ENCODE results near the gene USP37. TPM values are rescaled to one million over a fixed set of nuclear protein-coding genes. Genes with fewer than 3 reads are reported as not detected.

USP37 gene
- total RNA-seq, 2 donors from 2014 or later: 6.0 to 14.5 TPM

- Histone ChIP-seq H3K4me3 (no peak overlapping the region), H3K27me3 (no peaks in the 10 kb centered on the region), H3K9me3 (no peaks in the 10 kb centered on the region), H3K36me3 (replicated peaks in 1 of 2; ENCODE audit: insufficient read depth in 1 of 2, low read depth in 2 of 2) (no peaks in the 10 kb centered on the region), H3K4me1 (peaks cover 39% of the 10 kb centered on the region), H3K27ac (peak overlapping the region in 3 of 4 donors; percentile 53 to 79 (median 64))
- TF ChIP-seq, protein P1, sequence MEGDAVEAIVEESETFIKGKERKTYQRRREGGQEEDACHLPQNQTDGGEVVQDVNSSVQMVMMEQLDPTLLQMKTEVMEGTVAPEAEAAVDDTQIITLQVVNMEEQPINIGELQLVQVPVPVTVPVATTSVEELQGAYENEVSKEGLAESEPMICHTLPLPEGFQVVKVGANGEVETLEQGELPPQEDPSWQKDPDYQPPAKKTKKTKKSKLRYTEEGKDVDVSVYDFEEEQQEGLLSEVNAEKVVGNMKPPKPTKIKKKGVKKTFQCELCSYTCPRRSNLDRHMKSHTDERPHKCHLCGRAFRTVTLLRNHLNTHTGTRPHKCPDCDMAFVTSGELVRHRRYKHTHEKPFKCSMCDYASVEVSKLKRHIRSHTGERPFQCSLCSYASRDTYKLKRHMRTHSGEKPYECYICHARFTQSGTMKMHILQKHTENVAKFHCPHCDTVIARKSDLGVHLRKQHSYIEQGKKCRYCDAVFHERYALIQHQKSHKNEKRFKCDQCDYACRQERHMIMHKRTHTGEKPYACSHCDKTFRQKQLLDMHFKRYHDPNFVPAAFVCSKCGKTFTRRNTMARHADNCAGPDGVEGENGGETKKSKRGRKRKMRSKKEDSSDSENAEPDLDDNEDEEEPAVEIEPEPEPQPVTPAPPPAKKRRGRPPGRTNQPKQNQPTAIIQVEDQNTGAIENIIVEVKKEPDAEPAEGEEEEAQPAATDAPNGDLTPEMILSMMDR (IDR thresholded peaks at IDR 0.05): no peak
- no peak for TF ChIP-seq POLR2A (IDR thresholded peaks at IDR 0.05)
- no peak for ATAC-seq
- intact Hi-C loops (cut with DNase I): loop anchor here (10.0 kb wide), 2 partner anchors 46 to 226 kb away; no protein-coding TSS in a partner anchor
- no peak for DNase-seq
- 86% methylated on average over 5 of the region's 5 CpGs; no CpG with 5 or more reads in 1 of the 2 donors for WGBS, 2 donors
These were observed 149.8 kb downstream of the USP37 start for GRCh38 chr2:218418321-218418716.

- TF ChIP-seq, protein P1 (IDR thresholded peaks at IDR 0.05): no peak
- no peak for TF ChIP-seq POLR2A (IDR thresholded peaks at IDR 0.05)
- ATAC-seq (no peak), DNase-seq (no peak)
- peaks cover 36% of the 10 kb centered on the region for H3K4me1 ChIP-seq
- intact Hi-C loops (cut with DNase I): no loop called here
- H3K4me3 ChIP-seq: no peak overlapping the region
- no peak overlapping the region for H3K27ac ChIP-seq
- H3K9me3 ChIP-seq: no peaks in the 10 kb centered on the region
- H3K27me3 ChIP-seq: no peaks in the 10 kb centered on the region
- WGBS, 2 donors: 80 to 82% methylated on average over 6 to 8 of the region's 8 CpGs
- H3K36me3 ChIP-seq (replicated peaks in 1 of 2; ENCODE audit: insufficient read depth in 1 of 2, low read depth in 2 of 2): peaks cover 6 to 7% of the 10 kb centered on the region in 2 donors
These were observed 160.4 kb downstream of the USP37 start for GRCh38 chr2:218407717-218408116.

- TF ChIP-seq, protein P1 (IDR thresholded peaks at IDR 0.05): no peak
- peak; percentile 2 to 48 (median 35) for TF ChIP-seq POLR2A (IDR thresholded peaks at IDR 0.05)
- H3K27me3 ChIP-seq: no peaks in the 10 kb centered on the region
- ATAC-seq (peak; percentile 20), DNase-seq (peak; percentile 73 to 82 (median 79))
- no peaks in the 10 kb centered on the region for H3K9me3 ChIP-seq
- H3K27ac ChIP-seq: peak overlapping the region; percentile 59 to 87 (median 83)
- peaks cover 7 to 12% of the 10 kb centered on the region in 2 donors for H3K36me3 ChIP-seq (replicated peaks in 1 of 2; ENCODE audit: insufficient read depth in 1 of 2, low read depth in 2 of 2)
- WGBS, 2 donors: 11 to 12% methylated on average over 13 of the region's 13 CpGs
- intact Hi-C loops (cut with DNase I): no loop called here
- H3K4me1 ChIP-seq: peaks cover 42% of the 10 kb centered on the region
- H3K4me3 ChIP-seq: no peak overlapping the region
These were observed 161.1 kb downstream of the USP37 start for GRCh38 chr2:218406949-218407618.

GRCh38 chr2:218406209-218406948 is 161.8 kb downstream of the USP37 start:
- peaks cover 49% of the 10 kb centered on the region for H3K4me1 ChIP-seq
- DNase-seq (peak; percentile 97 to 98 (median 97)), ATAC-seq (peak; percentile 92)
- no peaks in the 10 kb centered on the region for H3K9me3 ChIP-seq
- intact Hi-C loops (cut with DNase I): no loop called here
- H3K4me3 ChIP-seq: no peak overlapping the region
- H3K27me3 ChIP-seq: no peaks in the 10 kb centered on the region
- peak; percentile 47 to 65 (median 53) for TF ChIP-seq POLR2A (IDR thresholded peaks at IDR 0.05)
- TF ChIP-seq, protein P1 (IDR thresholded peaks at IDR 0.05): peak; percentile 61 to 94 (median 91)
- H3K27ac ChIP-seq: peak overlapping the region; percentile 59 to 87 (median 83)
- peaks cover 7 to 14% of the 10 kb centered on the region in 2 donors for H3K36me3 ChIP-seq (replicated peaks in 1 of 2; ENCODE audit: insufficient read depth in 1 of 2, low read depth in 2 of 2)
- 0% methylated on average over 11 to 45 of the region's 56 CpGs for WGBS, 2 donors

Measured in body of pancreas (tissue), 4 donors.